Measurements from ENCODE around the gene PXT1. TPM values are rescaled to one million over a fixed set of nuclear protein-coding genes. Genes with fewer than 3 reads are reported as not detected.

Gene PXT1
- total and polyA plus RNA-seq, 9 of the 15 experiments (the other 6 are each of a cell fraction or from before 2014, with no cell fraction given): 0.09 to 0.11 (median 0.10) TPM; not detected in 5

- TF ChIP-seq TFAP4 (CRISPR knock-in tag; IDR thresholded peaks at IDR 0.05; ENCODE audit: borderline replicate concordance): peak; percentile 86
- no peak for TF ChIP-seq ZFP91 (CRISPR knock-in tag; IDR thresholded peaks at IDR 0.05)
- TF ChIP-seq VEZF1 (CRISPR knock-in tag; IDR thresholded peaks at IDR 0.05): peak; percentile 31; the same call in 1 of the 2 replicates
- peak; percentile 28; the same call in 1 of the 2 replicates for TF ChIP-seq ELF1 (tag; IDR thresholded peaks at IDR 0.05)
- TF ChIP-seq PRDM10 (IDR thresholded peaks at IDR 0.05; ENCODE audit: partially characterized antibody): peak; percentile 40
- peak; percentile 24; the same call in 1 of the 2 replicates for TF ChIP-seq EGR1 (conservative IDR thresholded peaks at IDR 0.05)
- TF ChIP-seq NR2C2 (CRISPR knock-in tag; IDR thresholded peaks at IDR 0.05): no peak
- 0 out of 2 replicates have a peak, but pooled peaks have one; percentile 15 for TF ChIP-seq NR2C2 (tag; IDR thresholded peaks at IDR 0.05)
- no peak for TF ChIP-seq TAF7 (tag; IDR thresholded peaks at IDR 0.05)
- TF ChIP-seq TOE1 (IDR thresholded peaks at IDR 0.05; ENCODE audit: borderline replicate concordance): peak; percentile 86
- no peak for TF ChIP-seq TOE1 (CRISPR knock-in tag; IDR thresholded peaks at IDR 0.05; ENCODE audit: borderline replicate concordance, low read depth)
- 0 out of 2 replicates have a peak, but pooled peaks have one; percentile 9 for TF ChIP-seq SMAD4 (CRISPR knock-in tag; conservative IDR thresholded peaks at IDR 0.05)
- no peak for TF ChIP-seq ZBTB5 (IDR thresholded peaks at IDR 0.05)
- 0 out of 4 replicates have a peak, but pooled peaks of 1 of the 2 experiments have one; percentile 25 for TF ChIP-seq MAZ (CRISPR knock-in tag; conservative IDR thresholded peaks at IDR 0.05 in 1 of 2, IDR thresholded peaks at IDR 0.05 in 1 of 2)
Measured at GRCh38 chr6:36358226-36358915, 84.3 kb downstream of the PXT1 start (continued).
